Transverse colon (tissue), 4 donors: ENCODE results near the gene PTPDC1. TPM values are rescaled to one million over a fixed set of nuclear protein-coding genes. Genes with fewer than 3 reads are reported as not detected.
A peak's percentile ranks its signal among the peaks of the same experiment; 100 is the strongest.

Source experiments
- DNase-seq: peaks from one replicate; pipeline ENCODE4 v3.0.0-alpha.2; 2019
- H3K27ac ChIP-seq, 4 donors: fragments of 200-600 bp; sonication (generic); 2 replicates each; pipeline ENCODE4 v1.5.1; 2016 to 2018; ENCODE audit warnings: inconsistent platforms in 4 of 4
- H3K27me3 ChIP-seq: fragments of 200-600 bp; sonication (generic); 2 replicates; pipeline ENCODE4 v1.5.1; 2017; ENCODE audit warnings: inconsistent platforms
- H3K36me3 ChIP-seq, 4 donors: fragments of 200-600 bp; sonication (generic); 2 replicates each; pipeline ENCODE4 v1.5.1; 2017 to 2019; ENCODE audit warnings: inconsistent platforms in 4 of 4
- H3K4me1 ChIP-seq, 4 donors: fragments of 200-600 bp; sonication (generic); 2 replicates each; pipeline ENCODE4 v1.5.1; 2017 to 2020; ENCODE audit warnings: inconsistent platforms in 4 of 4
- H3K4me3 ChIP-seq, 4 donors: fragments of 200-600 bp; sonication (generic); 1 replicate in 1 of 4; 2 replicates in 3 of 4; pipeline versions ENCODE4 v1.5.1 to v1.6.1; 2017 to 2019; ENCODE audit warnings: inconsistent platforms in 4 of 4
- H3K9me3 ChIP-seq, 2 donors: fragments of 200-600 bp; sonication (generic); 2 replicates each; pipeline ENCODE4 v1.5.1; 2017 to 2019; ENCODE audit warnings: inconsistent platforms in 2 of 2
- CTCF ChIP-seq, 5 experiments: fragments of 200-600 bp in 3 of 5; fragments of 450-650 bp in 2 of 5; sonication (generic) in 3 of 5; IDR thresholded peaks; 1 replicate in 2 of 5; 2 replicates in 3 of 5; pipeline ENCODE4 v1.5.1; 2016 to 2017; ENCODE audit warnings: antibody characterized with exemption in 5 of 5, inconsistent platforms in 3 of 5, mild to moderate bottlenecking in 2 of 5, moderate library complexity in 1 of 5
- EP300 ChIP-seq: sonication (generic); formaldehyde crosslinking; IDR thresholded peaks from one replicate; pipeline ENCODE4 v1.6.1; 2017; ENCODE audit warnings: antibody characterized with exemption, low read depth
- POLR2A ChIP-seq: fragments of 450-650 bp; IDR thresholded peaks from one replicate; pipeline ENCODE4 v1.6.1; 2016; ENCODE audit warnings: antibody characterized with exemption, mild to moderate bottlenecking, moderate library complexity
- POLR2AphosphoS5 ChIP-seq, 3 donors: sonication (generic); formaldehyde crosslinking; IDR thresholded peaks; one replicate each; pipeline ENCODE4 v1.6.1; 2016; ENCODE audit warnings: antibody characterized with exemption in 3 of 3
- WGBS, 2 donors: methylation state at CpG; one replicate each; pipeline ENCODE4 v1.1.5; 2018; ENCODE audit warnings: low coverage in 1 of 2; 5-methylcytosine and 5-hydroxymethylcytosine counted together
- in situ Hi-C, 4 donors: fragments of 200-750 bp; cut with MboI; loops; one replicate each; pipeline versions ENCODE4 v1.15.0 to v1.15.1; 2017; ENCODE audit warnings: low sequenced_read_pairs in 3 of 4, low pct_ligation_motif_present in 1 of 4, low pct_unique_long_range_greater_than_20kb in 1 of 4
- intact Hi-C: fragments of 100-400 bp; cut with DNase I; formaldehyde crosslinking; loops from one replicate; pipeline ENCODE4 v1.15.1; 2023; ENCODE audit warnings: low total_unique reads
- total RNA-seq, 4 donors: library from RNA; depleted of rRNA; stranded (reverse); fragments of >200 nt; gene quantifications; one replicate each; pipeline ENCODE4 v1.1.0, GENCODE V29; 2016

PTPDC1 gene
- total RNA-seq: 10 to 100 TPM; 11.2 to 25.1 (median 16.0) TPM

GRCh38 chr9:94084314-94084713 is at the start of gene PTPDC1:
Gene PTPDC1, plus strand, starts transcription at chr9:94084464. Its CDS starts 67 bp downstream, at chr9:94084531.
- 87% methylated on average over 14 of the region's 14 CpGs; no CpG with 5 or more reads in 1 of the 2 donors for WGBS, 2 donors
- Histone ChIP-seq H3K27me3 (no peaks in the 10 kb centered on the region), H3K27ac (peak within 1 kb of the TSS in 1 of 4 donors; percentile 16), H3K4me1 (peaks cover 0 to 8% (median 4%) of the 10 kb centered on the region in 4 donors), H3K4me3 (no peak within 1 kb of the TSS), H3K9me3 (no peaks in the 10 kb centered on the region), H3K36me3 (no peaks in the 10 kb centered on the region)
- in situ Hi-C loops: no loop called here
- TF ChIP-seq EP300: no peak
- TF ChIP-seq CTCF (IDR thresholded peaks at IDR 0.05): no peak
- TF ChIP-seq POLR2AphosphoS5 (IDR thresholded peaks at IDR 0.05): peak in 1 of 3 donors; percentile 27
- intact Hi-C loops: no loop called here
- DNase-seq: no peak

- Histone ChIP-seq H3K27ac (no peak overlapping the region), H3K9me3 (no peaks in the 10 kb centered on the region), H3K4me3 (no peak overlapping the region), H3K27me3 (no peaks in the 10 kb centered on the region), H3K36me3 (no peaks in the 10 kb centered on the region), H3K4me1 (peaks cover 0 to 18% (median 6%) of the 10 kb centered on the region in 4 donors)
- intact Hi-C loops: no loop called here
- in situ Hi-C loops: no loop called here
- TF ChIP-seq POLR2AphosphoS5 (IDR thresholded peaks at IDR 0.05) (no peak), EP300 (no peak), POLR2A (no peak), CTCF (IDR thresholded peaks at IDR 0.05) (no peak)
- DNase-seq: no peak
Observed at GRCh38 chr9:94034511-94034910, 49.8 kb upstream of the PTPDC1 start.

- TF ChIP-seq POLR2AphosphoS5 (IDR thresholded peaks at IDR 0.05) (no peak), CTCF (IDR thresholded peaks at IDR 0.05) (no peak), POLR2A (no peak), EP300 (no peak)
- DNase-seq: no peak
- H3K27ac ChIP-seq: no peak overlapping the region
- no peaks in the 10 kb centered on the region for H3K9me3 ChIP-seq
- no peaks in the 10 kb centered on the region for H3K36me3 ChIP-seq
- H3K4me1 ChIP-seq: no peaks in the 10 kb centered on the region
- in situ Hi-C loops (no loop called here), intact Hi-C loops (no loop called here)
- no peaks in the 10 kb centered on the region for H3K27me3 ChIP-seq
- H3K4me3 ChIP-seq: no peak overlapping the region
Observed at GRCh38 chr9:94039786-94040185, 44.5 kb upstream of the PTPDC1 start.

- Histone ChIP-seq H3K9me3 (no peaks in the 10 kb centered on the region), H3K27me3 (no peaks in the 10 kb centered on the region), H3K4me3 (no peak overlapping the region), H3K4me1 (no peaks in the 10 kb centered on the region), H3K27ac (no peak overlapping the region), H3K36me3 (no peaks in the 10 kb centered on the region)
- intact Hi-C loops: no loop called here
- WGBS, 2 donors: 54 to 67% methylated on average over 5 of the region's 5 CpGs
- no peak for TF ChIP-seq POLR2AphosphoS5 (IDR thresholded peaks at IDR 0.05)
- no peak for TF ChIP-seq EP300
- no peak for TF ChIP-seq CTCF (IDR thresholded peaks at IDR 0.05)
- TF ChIP-seq POLR2A: no peak
- in situ Hi-C loops: no loop called here
- DNase-seq: no peak
Observed at GRCh38 chr9:94042516-94043360, 41.5 kb upstream of the PTPDC1 start.
